HepG2 (cell line): ENCODE results near the gene FBXL22. TPM values are rescaled to one million over a fixed set of nuclear protein-coding genes. Genes with fewer than 3 reads are reported as not detected.

Experiments used
- ATF6 ChIP-seq: sonication (generic); formaldehyde crosslinking; conservative IDR thresholded peaks from 2 replicates; pipeline ENCODE4 v1.4.0; 2020; ENCODE audit warnings: missing genetic modification reagents
- DR1 ChIP-seq: sonication (generic); formaldehyde crosslinking; IDR thresholded peaks from 2 replicates; pipeline ENCODE4 v1.8.0; 2021; ENCODE audit warnings: mild to moderate bottlenecking, missing genetic modification reagents, inconsistent platforms
- FOXO1 ChIP-seq: sonication (generic); formaldehyde crosslinking; IDR thresholded peaks from 2 replicates; pipeline ENCODE4 v1.4.0; 2020; ENCODE audit warnings: missing genetic modification reagents
- GABPB1 ChIP-seq: IDR thresholded peaks from 2 replicates; pipeline ENCODE4 v1.6.1; 2016; ENCODE audit warnings: mild to moderate bottlenecking, missing genetic modification reagents, moderate library complexity, missing compliant biosample characterization
- HIC2 ChIP-seq: sonication (generic); formaldehyde crosslinking; IDR thresholded peaks from 2 replicates; pipeline ENCODE4 v1.9.0; 2022; ENCODE audit warnings: low read depth, missing genetic modification reagents
- MED1 ChIP-seq: sonication (generic); formaldehyde crosslinking; IDR thresholded peaks from 2 replicates; pipeline ENCODE4 v1.4.0; 2020; ENCODE audit warnings: missing genetic modification reagents
- MEF2D ChIP-seq: sonication (generic); formaldehyde crosslinking; IDR thresholded peaks from 2 replicates; pipeline ENCODE4 v1.5.1; 2020; ENCODE audit warnings: mild to moderate bottlenecking, missing genetic modification reagents
- MTA1 ChIP-seq: sonication (generic); formaldehyde crosslinking; IDR thresholded peaks from 2 replicates; pipeline ENCODE4 v1.4.0; 2020; ENCODE audit warnings: missing genetic modification reagents, mild to moderate bottlenecking, borderline replicate concordance
- NFIB ChIP-seq: sonication (generic); formaldehyde crosslinking; IDR thresholded peaks from 2 replicates; pipeline ENCODE4 v1.9.0; 2021; ENCODE audit warnings: missing genetic modification reagents, mild to moderate bottlenecking, borderline replicate concordance
- NPAS2 ChIP-seq: sonication (generic); formaldehyde crosslinking; IDR thresholded peaks from 2 replicates; pipeline ENCODE4 v1.8.0; 2022; ENCODE audit warnings: mild to moderate bottlenecking, missing genetic modification reagents, borderline replicate concordance
- NR2C2 ChIP-seq: sonication (generic); formaldehyde crosslinking; IDR thresholded peaks from 2 replicates; pipeline ENCODE4 v1.4.0; 2020; ENCODE audit warnings: missing genetic modification reagents, mild to moderate bottlenecking, moderate library complexity, borderline replicate concordance
- TAF1 ChIP-seq: sonication (generic); formaldehyde crosslinking; IDR thresholded peaks from 2 replicates; pipeline ENCODE4 v1.4.0; 2020; ENCODE audit warnings: missing genetic modification reagents
- ZFP36 ChIP-seq: fragments of 150-350 bp; IDR thresholded peaks from 2 replicates; pipeline ENCODE4 v1.6.1; 2018; ENCODE audit warnings: borderline replicate concordance, low read length, low read depth; ENCODE audit not compliant: partially characterized antibody
- ZNF251 ChIP-seq: sonication (generic); formaldehyde crosslinking; IDR thresholded peaks from 2 replicates; pipeline ENCODE4 v1.9.0; 2021; ENCODE audit warnings: mild to moderate bottlenecking, missing genetic modification reagents
- ZNF264 ChIP-seq: sonication (generic); formaldehyde crosslinking; IDR thresholded peaks from 2 replicates; pipeline ENCODE4 v1.4.0; 2020; ENCODE audit warnings: missing genetic modification reagents
- ZNF354B ChIP-seq: sonication (generic); formaldehyde crosslinking; IDR thresholded peaks from 2 replicates; pipeline ENCODE4 v1.8.0; 2022; ENCODE audit warnings: mild to moderate bottlenecking, missing genetic modification reagents
- ZNF609 ChIP-seq: sonication (generic); formaldehyde crosslinking; IDR thresholded peaks from 2 replicates; pipeline ENCODE4 v1.4.0; 2020; ENCODE audit warnings: mild to moderate bottlenecking, missing genetic modification reagents, borderline replicate concordance
- polyA plus RNA-seq, 8 experiments: library from polyadenylated mRNA; depleted of rRNA in 3 of 8; stranded (reverse) in 7 of 8; unstranded in 1 of 8; fragments of >200 nt; fragmentation: Illumina TruSeq in 4 of 8; extraction: Trizol in 4 of 8; gene quantifications; 2 replicates each; pipeline versions ENCODE4 v1.2.1 to v1.2.3, GENCODE V29; 2011 to 2016; ENCODE audit warnings: low read depth in 4 of 8, missing spikeins in 1 of 8, mixed read lengths in 1 of 8; ENCODE audit not compliant: insufficient read depth in 1 of 8
- total RNA-seq, 5 experiments: library from RNA; depleted of rRNA; stranded (reverse); fragments of >200 nt; fragmentation: Illumina TruSeq; extraction: Trizol; gene quantifications; 2 replicates each; pipeline ENCODE4 v1.2.3, GENCODE V29; 2016; ENCODE audit warnings: low read depth in 1 of 5
- TF ChIP-seq, protein P1 (sequence below): sonication (generic); formaldehyde crosslinking; IDR thresholded peaks from 2 replicates; pipeline ENCODE4 v1.9.0; 2021; ENCODE audit warnings: missing genetic modification reagents, borderline replicate concordance

The FBXL22 gene
- total and polyA plus RNA-seq, 2 of the 13 experiments (the other 11 are each of a cell fraction or from before 2014, with no cell fraction given): 0.15 to 0.33 TPM

GRCh38 chr15:63599401-63600000 is 2.3 kb downstream of the FBXL22 start (continued):
- 0 out of 2 replicates have a peak, but pooled peaks have one; percentile 74 for TF ChIP-seq MTA1 (CRISPR knock-in tag)
- TF ChIP-seq MEF2D: no peak
- TF ChIP-seq MED1 (CRISPR knock-in tag): 0 out of 2 replicates have a peak, but pooled peaks have one; percentile 29
- peak; percentile 50; the same call in 1 of the 2 replicates for TF ChIP-seq ZNF251
- no peak for TF ChIP-seq DR1 (CRISPR knock-in tag)
- TF ChIP-seq HIC2 (CRISPR knock-in tag): peak; percentile 95
- TF ChIP-seq NPAS2 (CRISPR knock-in tag): no peak
- TF ChIP-seq ATF6 (CRISPR knock-in tag): no peak
- no peak for TF ChIP-seq FOXO1
- no peak for TF ChIP-seq ZFP36
- TF ChIP-seq, protein P1, sequence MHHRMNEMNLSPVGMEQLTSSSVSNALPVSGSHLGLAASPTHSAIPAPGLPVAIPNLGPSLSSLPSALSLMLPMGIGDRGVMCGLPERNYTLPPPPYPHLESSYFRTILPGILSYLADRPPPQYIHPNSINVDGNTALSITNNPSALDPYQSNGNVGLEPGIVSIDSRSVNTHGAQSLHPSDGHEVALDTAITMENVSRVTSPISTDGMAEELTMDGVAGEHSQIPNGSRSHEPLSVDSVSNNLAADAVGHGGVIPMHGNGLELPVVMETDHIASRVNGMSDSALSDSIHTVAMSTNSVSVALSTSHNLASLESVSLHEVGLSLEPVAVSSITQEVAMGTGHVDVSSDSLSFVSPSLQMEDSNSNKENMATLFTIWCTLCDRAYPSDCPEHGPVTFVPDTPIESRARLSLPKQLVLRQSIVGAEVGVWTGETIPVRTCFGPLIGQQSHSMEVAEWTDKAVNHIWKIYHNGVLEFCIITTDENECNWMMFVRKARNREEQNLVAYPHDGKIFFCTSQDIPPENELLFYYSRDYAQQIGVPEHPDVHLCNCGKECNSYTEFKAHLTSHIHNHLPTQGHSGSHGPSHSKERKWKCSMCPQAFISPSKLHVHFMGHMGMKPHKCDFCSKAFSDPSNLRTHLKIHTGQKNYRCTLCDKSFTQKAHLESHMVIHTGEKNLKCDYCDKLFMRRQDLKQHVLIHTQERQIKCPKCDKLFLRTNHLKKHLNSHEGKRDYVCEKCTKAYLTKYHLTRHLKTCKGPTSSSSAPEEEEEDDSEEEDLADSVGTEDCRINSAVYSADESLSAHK (CRISPR knock-in tag): no peak
- no peak for TF ChIP-seq ZNF354B
- no peak for TF ChIP-seq NFIB (CRISPR knock-in tag)
- 0 out of 2 replicates have a peak, but pooled peaks have one; percentile 14 for TF ChIP-seq NR2C2 (CRISPR knock-in tag)
- 0 out of 2 replicates have a peak, but pooled peaks have one; percentile 16 for TF ChIP-seq ZNF609 (CRISPR knock-in tag)
- TF ChIP-seq TAF1 (CRISPR knock-in tag): no peak
- peak; percentile 26; the same call in 1 of the 2 replicates for TF ChIP-seq GABPB1 (CRISPR knock-in tag)
- 0 out of 2 replicates have a peak, but pooled peaks have one; percentile 34 for TF ChIP-seq ZNF264 (CRISPR knock-in tag)
